ENCODE results near the gene FASN. TPM values are rescaled to one million over a fixed set of nuclear protein-coding genes. Genes with fewer than 3 reads are reported as not detected.

FASN gene
- total and polyA plus RNA-seq, 9 donors: 1.3 to 168 (median 42.7) TPM

DNA sequence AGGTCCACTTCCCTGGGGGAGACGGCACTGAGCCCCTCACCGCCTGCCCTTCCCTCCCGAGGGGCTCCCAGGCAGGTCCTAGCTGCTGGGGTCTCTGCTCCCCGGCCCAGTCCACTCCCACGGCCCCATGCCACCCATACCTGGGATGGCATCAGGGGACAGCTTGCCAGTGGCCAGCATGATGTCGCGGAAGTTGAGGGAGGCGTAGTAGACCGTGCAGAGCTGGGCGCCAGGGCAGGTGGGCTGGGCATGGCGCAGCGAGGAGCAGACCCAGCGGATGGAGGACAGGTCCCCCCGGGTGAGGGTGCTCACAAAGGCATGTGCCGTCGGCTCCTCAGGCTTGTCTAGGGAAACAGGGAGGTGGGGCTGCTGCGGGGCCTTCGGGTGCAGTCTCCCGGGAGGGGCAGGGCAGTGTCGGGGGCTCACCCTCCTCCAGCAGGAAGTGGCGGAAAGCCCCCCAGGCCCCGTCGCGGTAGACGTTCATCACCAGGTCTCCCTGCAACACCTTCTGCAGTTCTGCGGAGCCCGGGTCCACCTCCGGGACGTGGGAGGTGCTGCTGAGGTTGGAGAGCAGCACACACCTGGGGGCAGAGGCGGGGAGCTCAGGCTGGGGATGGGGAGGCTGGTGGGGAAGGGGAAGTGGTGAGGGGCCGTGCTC is 13.5 kb downstream of the FASN start:
- no peaks in the 10 kb centered on the region for H3K27me3 ChIP-seq
- H3K36me3 ChIP-seq: no peaks in the 10 kb centered on the region
- H3K4me1 ChIP-seq (ENCODE audit: insufficient read depth): no peaks in the 10 kb centered on the region
- no peaks in the 10 kb centered on the region for H3K9me3 ChIP-seq
- intact Hi-C loops (cut with DNase I): no loop called here
- H3K27ac ChIP-seq: no peak overlapping the region
- no peak overlapping the region for H3K4me3 ChIP-seq
- 87 to 91% (median 88%) methylated on average over 29 to 31 of the region's 31 CpGs for WGBS, 3 donors
- no peak for DNase-seq
- TF ChIP-seq EP300 (IDR thresholded peaks at IDR 0.05) (no peak), POLR2A (IDR thresholded peaks at IDR 0.05) (no peak)
- TF ChIP-seq, protein P1, sequence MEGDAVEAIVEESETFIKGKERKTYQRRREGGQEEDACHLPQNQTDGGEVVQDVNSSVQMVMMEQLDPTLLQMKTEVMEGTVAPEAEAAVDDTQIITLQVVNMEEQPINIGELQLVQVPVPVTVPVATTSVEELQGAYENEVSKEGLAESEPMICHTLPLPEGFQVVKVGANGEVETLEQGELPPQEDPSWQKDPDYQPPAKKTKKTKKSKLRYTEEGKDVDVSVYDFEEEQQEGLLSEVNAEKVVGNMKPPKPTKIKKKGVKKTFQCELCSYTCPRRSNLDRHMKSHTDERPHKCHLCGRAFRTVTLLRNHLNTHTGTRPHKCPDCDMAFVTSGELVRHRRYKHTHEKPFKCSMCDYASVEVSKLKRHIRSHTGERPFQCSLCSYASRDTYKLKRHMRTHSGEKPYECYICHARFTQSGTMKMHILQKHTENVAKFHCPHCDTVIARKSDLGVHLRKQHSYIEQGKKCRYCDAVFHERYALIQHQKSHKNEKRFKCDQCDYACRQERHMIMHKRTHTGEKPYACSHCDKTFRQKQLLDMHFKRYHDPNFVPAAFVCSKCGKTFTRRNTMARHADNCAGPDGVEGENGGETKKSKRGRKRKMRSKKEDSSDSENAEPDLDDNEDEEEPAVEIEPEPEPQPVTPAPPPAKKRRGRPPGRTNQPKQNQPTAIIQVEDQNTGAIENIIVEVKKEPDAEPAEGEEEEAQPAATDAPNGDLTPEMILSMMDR (IDR thresholded peaks at IDR 0.05): no peak

GRCh38 chr17:82083533-82084359 is 14.3 kb downstream of the FASN start:
- H3K36me3 ChIP-seq: no peaks in the 10 kb centered on the region
- no peak overlapping the region for H3K4me3 ChIP-seq
- no peaks in the 10 kb centered on the region for H3K9me3 ChIP-seq
- H3K4me1 ChIP-seq (ENCODE audit: insufficient read depth): no peaks in the 10 kb centered on the region
- 86 to 93% (median 87%) methylated on average over 54 to 55 of the region's 55 CpGs for WGBS, 3 donors
- H3K27me3 ChIP-seq: no peaks in the 10 kb centered on the region
- no peak for DNase-seq
- no peak overlapping the region for H3K27ac ChIP-seq
- intact Hi-C loops (cut with DNase I): no loop called here
- no peak for TF ChIP-seq POLR2A (IDR thresholded peaks at IDR 0.05)
- TF ChIP-seq EP300 (IDR thresholded peaks at IDR 0.05): no peak
- TF ChIP-seq, protein P1 (IDR thresholded peaks at IDR 0.05): no peak

- no peaks in the 10 kb centered on the region for H3K36me3 ChIP-seq
- 90% methylated on average over 19 to 24 of the region's 24 CpGs for WGBS, 3 donors
- H3K27ac ChIP-seq: no peak overlapping the region
- no peaks in the 10 kb centered on the region for H3K9me3 ChIP-seq
- DNase-seq: no peak
- intact Hi-C loops (cut with DNase I): no loop called here
- TF ChIP-seq POLR2A (IDR thresholded peaks at IDR 0.05): no peak
- TF ChIP-seq EP300 (IDR thresholded peaks at IDR 0.05): no peak
- TF ChIP-seq, protein P1 (IDR thresholded peaks at IDR 0.05): no peak
- no peak overlapping the region for H3K4me3 ChIP-seq
- H3K4me1 ChIP-seq (ENCODE audit: insufficient read depth): no peaks in the 10 kb centered on the region
- H3K27me3 ChIP-seq: no peaks in the 10 kb centered on the region
These were observed 15.0 kb downstream of the FASN start for GRCh38 chr17:82083009-82083408.

DNA sequence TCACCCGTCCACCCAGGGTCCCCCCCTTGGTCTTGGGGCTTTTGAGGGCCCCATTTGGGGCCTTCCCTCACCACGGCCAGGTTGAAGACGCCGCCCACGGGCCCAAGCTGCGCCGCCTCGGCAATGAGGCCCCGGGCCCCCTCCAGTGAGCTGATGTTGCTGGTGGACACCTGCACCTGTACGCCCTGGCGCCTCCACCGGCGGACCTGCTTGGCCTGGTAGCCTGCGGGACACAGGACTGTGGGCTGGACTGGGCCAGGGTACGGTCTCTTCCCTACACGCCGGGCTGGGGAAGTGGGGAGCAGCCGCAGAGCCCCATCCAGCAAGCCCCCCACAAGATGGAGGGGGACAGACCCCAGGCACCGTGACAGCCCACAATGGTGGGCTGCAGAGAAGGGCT is 15.6 kb downstream of the FASN start:
- intact Hi-C loops (cut with DNase I): no loop called here

More for the DNA sequence above, 15.6 kb downstream of the FASN start:
- 85 to 90% (median 86%) methylated on average over 15 to 19 of the region's 19 CpGs for WGBS, 3 donors
- H3K9me3 ChIP-seq: no peaks in the 10 kb centered on the region
- TF ChIP-seq EP300 (IDR thresholded peaks at IDR 0.05): no peak
- no peak for TF ChIP-seq POLR2A (IDR thresholded peaks at IDR 0.05)
- TF ChIP-seq, protein P1 (IDR thresholded peaks at IDR 0.05): no peak
- no peak for DNase-seq
- no peaks in the 10 kb centered on the region for H3K36me3 ChIP-seq
- no peaks in the 10 kb centered on the region for H3K27me3 ChIP-seq
- no peak overlapping the region for H3K4me3 ChIP-seq
- H3K4me1 ChIP-seq (ENCODE audit: insufficient read depth): peaks cover 2% of the 10 kb centered on the region
- H3K27ac ChIP-seq: no peak overlapping the region

Data from ovary (tissue), 9 donors.